PFSK-1 (cell line): ENCODE measurements around the gene PID1.

Experiments
- FOXP2 ChIP-seq: optimal IDR thresholded peaks from 2 replicates; pipeline ENCODE3; 2011; ENCODE audit warnings: borderline replicate concordance, control low read depth, inconsistent platforms; ENCODE audit not compliant: insufficient read depth; ENCODE audit errors: extremely low read length, extremely low read depth
- POLR2AphosphoS5 ChIP-seq: IDR thresholded peaks from 2 replicates; pipeline ENCODE4 v1.6.1; 2012; ENCODE audit warnings: low read depth, mild to moderate bottlenecking, control low read depth, low read length, moderate library complexity
- SIN3A ChIP-seq: IDR thresholded peaks from 2 replicates; pipeline ENCODE4 v1.6.1; 2012; ENCODE audit warnings: mild to moderate bottlenecking, low read length, moderate library complexity, borderline replicate concordance; ENCODE audit not compliant: insufficient read depth
- TAF1 ChIP-seq: IDR thresholded peaks from 2 replicates; pipeline ENCODE4 v1.6.1; 2012; ENCODE audit warnings: low read length, control low read depth, borderline replicate concordance; ENCODE audit not compliant: insufficient read depth
- TF ChIP-seq, protein P1 (sequence below), 2 experiments: IDR thresholded peaks; 2 replicates each; pipeline versions ENCODE4 v1.6.1 to v1.8.0; 2011 to 2012; ENCODE audit warnings: low read depth in 2 of 2, low read length in 2 of 2, control low read depth in 1 of 2, inconsistent platforms in 1 of 2, mild to moderate bottlenecking in 1 of 2, moderate library complexity in 1 of 2; ENCODE audit not compliant: insufficient read depth in 1 of 2

PID1 gene

DNA sequence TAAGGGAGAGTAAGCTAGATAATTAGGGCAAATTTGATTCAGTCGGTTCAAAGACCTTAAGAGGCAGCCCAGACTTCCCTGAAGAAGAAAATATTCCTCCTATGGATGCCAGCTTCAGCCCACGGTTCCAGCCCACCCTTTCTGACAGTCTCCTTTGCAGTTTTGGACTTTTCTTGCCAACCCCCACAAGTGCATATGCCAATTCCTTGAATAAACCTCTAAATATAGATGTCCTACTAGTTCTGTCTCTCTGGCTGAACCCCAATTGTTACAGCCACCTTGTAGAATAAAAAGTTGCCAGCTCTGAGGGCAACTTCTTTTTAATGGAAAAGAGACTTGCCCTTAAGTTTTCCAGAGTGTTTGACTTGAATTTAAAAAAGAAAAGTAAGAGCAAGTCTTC is 111.7 kb downstream of the PID1 start:
- TF ChIP-seq FOXP2 (no peak), POLR2AphosphoS5 (no peak)

DNA sequence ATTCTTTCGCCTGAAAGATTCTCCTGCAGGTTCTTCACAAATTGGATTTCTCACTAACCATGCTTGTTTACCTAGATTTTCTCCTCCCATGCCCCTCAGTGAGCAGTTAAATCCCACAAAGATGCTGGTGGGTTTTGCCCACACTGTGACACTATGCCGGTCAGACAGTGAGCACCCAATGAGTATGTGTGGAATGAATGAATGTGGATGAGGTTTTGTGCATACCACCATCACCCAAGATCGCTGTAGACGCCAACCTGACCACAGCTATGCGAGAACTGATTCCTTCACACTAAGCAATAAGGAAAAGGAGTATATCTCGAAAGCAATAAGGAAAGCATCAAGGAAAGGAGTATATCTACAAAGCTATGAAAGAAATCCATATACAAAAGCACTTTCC is 116.7 kb downstream of the PID1 start:
- no peak for TF ChIP-seq FOXP2

DNA sequence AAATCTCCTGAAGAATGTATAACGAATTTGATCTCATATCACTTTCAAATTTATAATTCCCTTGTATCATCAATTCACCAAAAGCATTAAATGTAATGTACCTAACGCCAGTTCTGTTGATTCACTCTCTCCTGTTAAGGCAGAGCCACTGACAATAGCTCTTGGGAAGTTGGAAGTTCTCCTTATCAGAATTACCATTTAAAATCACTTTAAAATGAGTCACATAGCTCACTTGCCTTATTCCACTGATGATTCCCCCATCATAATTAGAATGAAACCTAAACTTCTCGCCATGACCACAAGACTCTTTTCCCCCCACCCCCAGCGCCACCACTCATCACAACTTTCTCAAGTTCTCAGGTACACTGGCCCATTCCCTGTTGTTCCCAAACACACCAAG is 117.1 kb downstream of the PID1 start:
- TF ChIP-seq SIN3A (no peak), POLR2AphosphoS5 (no peak), FOXP2 (no peak), TAF1 (no peak)
- TF ChIP-seq, protein P1, sequence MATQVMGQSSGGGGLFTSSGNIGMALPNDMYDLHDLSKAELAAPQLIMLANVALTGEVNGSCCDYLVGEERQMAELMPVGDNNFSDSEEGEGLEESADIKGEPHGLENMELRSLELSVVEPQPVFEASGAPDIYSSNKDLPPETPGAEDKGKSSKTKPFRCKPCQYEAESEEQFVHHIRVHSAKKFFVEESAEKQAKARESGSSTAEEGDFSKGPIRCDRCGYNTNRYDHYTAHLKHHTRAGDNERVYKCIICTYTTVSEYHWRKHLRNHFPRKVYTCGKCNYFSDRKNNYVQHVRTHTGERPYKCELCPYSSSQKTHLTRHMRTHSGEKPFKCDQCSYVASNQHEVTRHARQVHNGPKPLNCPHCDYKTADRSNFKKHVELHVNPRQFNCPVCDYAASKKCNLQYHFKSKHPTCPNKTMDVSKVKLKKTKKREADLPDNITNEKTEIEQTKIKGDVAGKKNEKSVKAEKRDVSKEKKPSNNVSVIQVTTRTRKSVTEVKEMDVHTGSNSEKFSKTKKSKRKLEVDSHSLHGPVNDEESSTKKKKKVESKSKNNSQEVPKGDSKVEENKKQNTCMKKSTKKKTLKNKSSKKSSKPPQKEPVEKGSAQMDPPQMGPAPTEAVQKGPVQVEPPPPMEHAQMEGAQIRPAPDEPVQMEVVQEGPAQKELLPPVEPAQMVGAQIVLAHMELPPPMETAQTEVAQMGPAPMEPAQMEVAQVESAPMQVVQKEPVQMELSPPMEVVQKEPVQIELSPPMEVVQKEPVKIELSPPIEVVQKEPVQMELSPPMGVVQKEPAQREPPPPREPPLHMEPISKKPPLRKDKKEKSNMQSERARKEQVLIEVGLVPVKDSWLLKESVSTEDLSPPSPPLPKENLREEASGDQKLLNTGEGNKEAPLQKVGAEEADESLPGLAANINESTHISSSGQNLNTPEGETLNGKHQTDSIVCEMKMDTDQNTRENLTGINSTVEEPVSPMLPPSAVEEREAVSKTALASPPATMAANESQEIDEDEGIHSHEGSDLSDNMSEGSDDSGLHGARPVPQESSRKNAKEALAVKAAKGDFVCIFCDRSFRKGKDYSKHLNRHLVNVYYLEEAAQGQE (IDR thresholded peaks at IDR 0.05; ENCODE audit: insufficient read depth in 1 of 2, low read depth in 2 of 2, low read length in 2 of 2): no peak

DNA sequence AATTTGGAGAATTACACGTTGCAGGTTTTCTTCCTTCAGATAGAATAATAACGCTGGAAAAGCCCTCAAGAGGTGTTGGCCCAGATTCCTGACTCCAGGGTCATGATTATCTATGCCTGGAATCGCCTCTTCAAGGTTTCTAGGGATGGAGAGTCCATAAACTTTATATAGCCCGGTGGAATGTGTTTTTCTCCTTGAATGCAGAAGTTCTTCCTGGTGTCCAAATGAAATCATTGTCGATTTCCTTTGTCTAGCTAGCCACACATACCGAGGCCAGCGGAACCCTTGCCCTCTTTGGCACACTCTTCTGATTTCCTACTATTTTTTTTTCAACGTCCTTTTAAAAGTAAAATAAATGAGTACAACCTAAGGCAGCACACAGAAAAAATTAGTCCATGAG is 117.8 kb downstream of the PID1 start:
- TF ChIP-seq, protein P1 (IDR thresholded peaks at IDR 0.05; ENCODE audit: insufficient read depth in 1 of 2, low read depth in 2 of 2, low read length in 2 of 2): no peak
- TF ChIP-seq POLR2AphosphoS5: no peak
- TF ChIP-seq FOXP2: no peak
- TF ChIP-seq TAF1: no peak
- no peak for TF ChIP-seq SIN3A

DNA sequence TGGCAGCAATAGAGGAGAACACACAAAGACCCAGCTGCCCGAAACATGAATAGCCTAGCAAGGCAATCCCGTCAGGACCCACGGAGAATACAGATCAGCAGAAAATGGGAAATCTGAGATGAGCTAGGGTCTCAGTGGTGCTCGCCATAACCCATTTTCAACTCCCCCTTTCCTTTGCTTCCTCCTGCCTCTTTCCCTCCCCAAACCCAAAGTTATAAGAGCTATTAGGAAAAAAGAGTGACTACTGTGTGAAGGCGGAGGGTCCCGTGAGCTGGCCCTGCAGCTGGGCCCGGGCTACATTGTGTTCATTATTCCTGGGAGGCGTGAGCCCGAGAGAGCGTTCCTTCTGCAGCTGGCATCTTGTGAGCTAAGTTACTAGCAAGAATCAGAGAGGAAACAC is 118.4 kb downstream of the PID1 start:
- TF ChIP-seq, protein P1 (IDR thresholded peaks at IDR 0.05; ENCODE audit: insufficient read depth in 1 of 2, low read depth in 2 of 2, low read length in 2 of 2): no peak
- TF ChIP-seq FOXP2 (no peak), POLR2AphosphoS5 (no peak), TAF1 (no peak), SIN3A (no peak)

DNA sequence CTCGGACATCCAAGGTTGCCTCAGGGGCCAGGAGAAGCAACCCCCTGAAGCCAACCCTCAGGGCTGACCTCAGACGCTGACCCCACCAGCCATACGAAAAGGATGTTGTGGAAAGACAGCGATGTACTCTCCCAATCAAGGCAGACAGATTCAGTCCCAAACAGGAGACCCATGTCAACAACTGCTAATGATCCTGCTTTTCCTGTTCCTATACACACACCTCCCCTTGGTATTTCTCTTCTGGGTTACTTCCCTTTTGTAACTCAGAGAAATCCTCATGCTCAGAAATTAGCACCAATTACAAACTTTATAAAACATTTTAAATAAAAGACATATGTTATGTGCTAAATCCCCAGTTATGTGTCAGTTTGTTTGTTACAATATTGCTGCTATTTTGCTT is 120.8 kb downstream of the PID1 start:
- TF ChIP-seq TAF1: no peak
- TF ChIP-seq POLR2AphosphoS5: no peak
- no peak for TF ChIP-seq SIN3A
- TF ChIP-seq, protein P1 (IDR thresholded peaks at IDR 0.05; ENCODE audit: insufficient read depth in 1 of 2, low read depth in 2 of 2, low read length in 2 of 2): no peak
- no peak for TF ChIP-seq FOXP2
